Prostate gland (tissue), 2 donors: ENCODE measurements around the gene GAL3ST1. TPM values are rescaled to one million over a fixed set of nuclear protein-coding genes. Genes with fewer than 3 reads are reported as not detected.
"Not testable (repeated sequence)": the region's sequence is repeated elsewhere in the genome, so short reads cannot be mapped to it uniquely, and the experiment has no call there.

Experiments used
- DNase-seq: peaks from one replicate; pipeline ENCODE4 v3.0.0-alpha.2; 2019; ENCODE audit warnings: low spot score
- H3K27ac ChIP-seq, 2 donors: fragments of 200-600 bp; sonication (generic); 2 replicates each; pipeline ENCODE4 v1.5.1; 2017 to 2019
- H3K27me3 ChIP-seq: fragments of 200-600 bp; sonication (generic); replicated peaks from 2 replicates; pipeline ENCODE4 v1.5.1; 2019; ENCODE audit not compliant: insufficient read depth
- H3K36me3 ChIP-seq, 2 donors: fragments of 200-600 bp; sonication (generic); 1 replicate in 1 of 2; 2 replicates in 1 of 2; pipeline versions ENCODE4 v1.5.1 to v1.8.1; 2017 to 2019
- H3K4me1 ChIP-seq: fragments of 200-600 bp; sonication (generic); replicated peaks from 2 replicates; pipeline ENCODE4 v1.5.1; 2019
- H3K4me3 ChIP-seq, 2 donors: fragments of 200-600 bp; sonication (generic); 2 replicates each; pipeline ENCODE4 v1.5.1; 2017 to 2019
- H3K9me3 ChIP-seq: fragments of 200-600 bp; sonication (generic); 2 replicates; pipeline ENCODE4 v1.5.1; 2017
- CTCF ChIP-seq, 4 experiments: fragments of 200-600 bp in 2 of 4; fragments of 450-650 bp in 2 of 4; sonication (generic) in 2 of 4; IDR thresholded peaks; 1 replicate in 3 of 4; 2 replicates in 1 of 4; pipeline ENCODE4 v1.5.1; 2016 to 2019; ENCODE audit warnings: antibody characterized with exemption in 4 of 4, mild to moderate bottlenecking in 2 of 4, moderate library complexity in 2 of 4
- POLR2A ChIP-seq: fragments of 450-650 bp; IDR thresholded peaks from one replicate; pipeline ENCODE4 v1.6.1; 2016; ENCODE audit warnings: antibody characterized with exemption, mild to moderate bottlenecking
- POLR2AphosphoS5 ChIP-seq: sonication (generic); formaldehyde crosslinking; IDR thresholded peaks from one replicate; pipeline ENCODE4 v1.6.1; 2017; ENCODE audit warnings: antibody characterized with exemption
- WGBS: methylation state at CpG from one replicate; pipeline ENCODE4 v1.1.5; 2018; 5-methylcytosine and 5-hydroxymethylcytosine counted together
- intact Hi-C: fragments of 100-400 bp; cut with DNase I; formaldehyde crosslinking; loops from one replicate; pipeline ENCODE4 v1.14.2; 2022
- total RNA-seq, 2 donors: library from RNA; depleted of rRNA; stranded (reverse); fragments of >200 nt; gene quantifications; one replicate each; pipeline ENCODE4 v1.1.0, GENCODE V29; 2016

GAL3ST1 gene
- total RNA-seq, 2 donors from 2014 or later = 1.1 to 9.7 TPM

- intact Hi-C loops = no loop called here
- whole genome bisulfite sequencing = 69% methylated on average over 10 of the region's 10 CpGs
- no peaks in the 10 kb centered on the region for H3K36me3 ChIP-seq
- no peak for DNase-seq
- H3K9me3 ChIP-seq = no peaks in the 10 kb centered on the region
- H3K27ac ChIP-seq = no peak overlapping the region
- H3K27me3 ChIP-seq = no peaks in the 10 kb centered on the region
- no peaks in the 10 kb centered on the region for H3K4me1 ChIP-seq
- no peak overlapping the region for H3K4me3 ChIP-seq
- TF ChIP-seq POLR2A (no peak), POLR2AphosphoS5 (no peak), CTCF (IDR thresholded peaks at IDR 0.05) (no peak)
Observed at GRCh38 chr22:30561402-30562189, 12.9 kb downstream of the GAL3ST1 start.

GRCh38 chr22:30560643-30561202, 13.7 kb downstream of the GAL3ST1 start:
- H3K27me3 ChIP-seq, H3K9me3 ChIP-seq, H3K4me1 ChIP-seq, DNase-seq, H3K27ac ChIP-seq, H3K36me3 ChIP-seq, intact Hi-C loops, H3K4me3 ChIP-seq: not testable (repeated sequence)
- WGBS = 90% methylated on average over 11 of the region's 11 CpGs

GRCh38 chr22:30559889-30560288, 14.6 kb downstream of the GAL3ST1 start:
- H3K9me3 ChIP-seq = no peaks in the 10 kb centered on the region
- intact Hi-C loops = no loop called here
- no peaks in the 10 kb centered on the region for H3K36me3 ChIP-seq
- no peaks in the 10 kb centered on the region for H3K4me1 ChIP-seq
- H3K4me3 ChIP-seq = no peak overlapping the region
- DNase-seq = no peak
- H3K27me3 ChIP-seq = no peaks in the 10 kb centered on the region
- no peak overlapping the region for H3K27ac ChIP-seq
- WGBS = 86% methylated on average over 6 of the region's 6 CpGs
- TF ChIP-seq POLR2AphosphoS5 = no peak
- no peak for TF ChIP-seq CTCF (IDR thresholded peaks at IDR 0.05)
- TF ChIP-seq POLR2A = no peak

GRCh38 chr22:30557243-30557642, 17.2 kb downstream of the GAL3ST1 start:
- WGBS = 76% methylated on average over 8 of the region's 8 CpGs

GRCh38 chr22:30556388-30556787, 18.1 kb downstream of the GAL3ST1 start:
- H3K27me3 ChIP-seq = no peaks in the 10 kb centered on the region
- H3K4me1 ChIP-seq = no peaks in the 10 kb centered on the region
- intact Hi-C loops = no loop called here
- DNase-seq = no peak
- TF ChIP-seq POLR2A = no peak
- H3K4me3 ChIP-seq = no peak overlapping the region
- H3K27ac ChIP-seq = no peak overlapping the region
- H3K36me3 ChIP-seq = no peaks in the 10 kb centered on the region
- 59% methylated on average over 6 of the region's 6 CpGs for WGBS
- no peaks in the 10 kb centered on the region for H3K9me3 ChIP-seq

More at GRCh38 chr22:30557243-30557642, 17.2 kb downstream of the GAL3ST1 start:
- no peak overlapping the region for H3K27ac ChIP-seq
- intact Hi-C loops = no loop called here
- no peaks in the 10 kb centered on the region for H3K4me1 ChIP-seq
- no peak overlapping the region for H3K4me3 ChIP-seq
- H3K27me3 ChIP-seq = no peaks in the 10 kb centered on the region
- no peaks in the 10 kb centered on the region for H3K9me3 ChIP-seq
- TF ChIP-seq POLR2AphosphoS5 (no peak), CTCF (IDR thresholded peaks at IDR 0.05) (no peak), POLR2A (no peak)
- no peaks in the 10 kb centered on the region for H3K36me3 ChIP-seq
- DNase-seq = no peak
